ENCODE measurements around the gene OSBPL2.

The OSBPL2 gene

DNA sequence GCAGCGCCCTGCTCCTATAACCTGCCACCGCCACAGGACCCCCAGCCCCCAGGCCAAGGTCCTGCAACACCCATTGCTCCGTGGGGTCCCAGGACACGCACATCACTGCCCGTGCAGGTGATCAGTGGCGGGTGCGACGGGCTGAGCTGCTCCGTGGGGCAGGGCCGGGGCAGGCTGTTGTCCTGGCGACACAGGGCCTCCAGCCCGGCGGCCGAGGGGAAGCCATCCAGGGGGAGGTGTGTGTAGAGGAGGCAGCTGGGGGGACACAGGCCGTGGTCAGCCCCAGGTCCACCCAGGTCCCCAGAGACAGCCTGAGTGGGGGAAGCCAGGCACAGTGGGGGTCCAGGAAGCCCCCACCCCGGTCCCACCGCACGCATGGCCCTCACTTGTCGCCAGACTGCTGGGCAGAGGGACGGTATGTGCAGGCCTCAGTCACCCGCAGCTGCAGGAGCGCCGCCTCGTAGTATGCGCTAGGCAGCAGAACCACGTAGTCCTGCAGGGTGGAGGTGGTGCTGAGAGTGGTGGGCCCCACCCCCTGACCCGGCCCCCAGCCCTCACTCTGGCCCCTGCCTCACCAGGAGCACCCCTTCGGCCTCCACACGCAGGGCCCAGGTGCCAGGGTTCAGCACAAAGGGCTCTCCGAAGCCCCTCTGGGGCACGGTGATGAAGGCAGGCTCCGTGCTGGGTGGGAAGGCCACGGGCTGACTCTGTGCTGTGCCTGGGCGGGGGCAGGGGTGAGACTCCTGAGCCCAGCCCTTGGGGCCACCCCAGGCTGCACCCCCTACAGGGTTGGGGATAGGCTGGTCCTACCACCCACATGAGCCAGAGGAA, 94.9 kb downstream of the OSBPL2 start:
- Histone ChIP-seq H3K27ac (no peak overlapping the region), H3K9me3 (ENCODE audit: low read depth, low read length) (no peaks in the 10 kb centered on the region), H3K36me3 (ENCODE audit: insufficient read depth, low read length) (no peaks in the 10 kb centered on the region), H3K9ac (ENCODE audit: insufficient read length) (no peak overlapping the region), H3K4me3 (no peak overlapping the region)
- no peak for DNase-seq (ENCODE audit: low read depth, low spot score)
- TF ChIP-seq POLR2AphosphoS5 (IDR thresholded peaks at IDR 0.05; ENCODE audit: borderline replicate concordance, low read depth, low read length) (no peak), FOXP2 (optimal IDR thresholded peaks at IDR 0.05; ENCODE audit: control extremely low read depth, extremely low read length, insufficient read depth) (no peak), EZH2 (IDR thresholded peaks at IDR 0.05) (no peak)

DNA sequence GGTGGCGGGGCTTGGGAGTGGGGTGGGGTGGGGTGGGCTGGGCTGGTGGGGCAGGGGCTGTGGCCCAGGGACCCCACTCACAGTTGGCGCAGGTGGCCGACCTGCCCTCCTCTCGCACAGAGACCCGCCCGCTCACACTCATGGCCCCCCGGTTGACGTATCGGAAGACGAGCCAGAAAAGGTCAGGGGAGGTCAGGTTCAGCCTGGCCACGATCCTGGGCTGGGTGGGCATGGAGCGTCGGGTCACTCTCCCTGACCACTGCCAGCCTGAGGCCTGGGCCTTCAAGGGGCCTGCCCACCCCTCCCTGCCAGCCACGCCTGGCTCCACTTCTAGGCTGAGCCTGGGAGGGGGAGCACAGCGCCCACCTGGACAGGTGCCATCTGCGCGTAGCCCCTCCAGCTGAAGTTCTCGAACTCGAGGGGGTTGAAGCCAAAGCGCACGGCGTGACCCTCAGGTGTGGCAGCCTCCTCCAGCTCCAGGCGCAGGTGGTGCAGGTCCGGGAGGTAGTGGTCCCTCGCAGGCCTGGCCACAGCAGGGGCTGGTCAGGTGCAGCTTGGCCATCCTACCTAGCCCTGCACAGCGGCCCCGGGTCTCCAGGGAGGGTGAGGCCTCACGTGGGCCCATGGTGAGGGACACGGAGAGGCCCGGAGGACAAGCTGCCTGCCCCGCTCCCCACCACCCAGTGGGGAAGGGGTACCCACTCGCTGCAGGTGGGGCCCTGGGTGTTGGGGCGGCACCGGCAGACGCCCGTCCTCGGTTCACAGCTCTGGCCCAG, 95.7 kb downstream of the OSBPL2 start:
- DNase-seq (ENCODE audit: low read depth, low spot score), result no peak
- no peaks in the 10 kb centered on the region for H3K9me3 ChIP-seq (ENCODE audit: low read depth, low read length)
- no peak overlapping the region for H3K27ac ChIP-seq
- H3K36me3 ChIP-seq (ENCODE audit: insufficient read depth, low read length), result no peaks in the 10 kb centered on the region
- TF ChIP-seq FOXP2 (optimal IDR thresholded peaks at IDR 0.05; ENCODE audit: control extremely low read depth, extremely low read length, insufficient read depth) (no peak), POLR2AphosphoS5 (IDR thresholded peaks at IDR 0.05; ENCODE audit: borderline replicate concordance, low read depth, low read length) (no peak), EZH2 (IDR thresholded peaks at IDR 0.05) (no peak)
- H3K9ac ChIP-seq (ENCODE audit: insufficient read length), result no peak overlapping the region
- H3K4me3 ChIP-seq, result no peak overlapping the region

DNA sequence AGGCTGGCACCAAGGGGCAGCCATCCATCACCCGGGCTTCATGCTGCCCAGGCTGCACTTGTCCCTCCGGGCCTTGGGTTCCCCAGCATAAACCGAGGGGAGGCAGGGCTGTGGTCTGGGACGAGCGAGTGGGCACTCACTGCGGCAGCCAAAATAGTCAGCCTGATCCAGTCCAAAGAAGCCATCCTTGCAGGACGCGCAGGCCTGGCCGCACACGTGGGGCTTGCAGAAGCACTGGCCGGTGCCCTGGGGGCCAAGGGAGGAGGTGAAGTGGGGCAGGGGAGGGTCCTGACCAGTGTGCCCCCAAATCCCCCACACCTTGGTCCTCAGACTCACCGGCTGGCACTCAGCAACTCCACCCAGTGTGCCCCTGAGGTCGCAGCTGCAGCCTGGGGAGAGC, 96.6 kb downstream of the OSBPL2 start:
- no peaks in the 10 kb centered on the region for H3K9me3 ChIP-seq (ENCODE audit: low read depth, low read length)
- no peak for DNase-seq (ENCODE audit: low read depth, low spot score)
- no peak overlapping the region for H3K4me3 ChIP-seq
- no peak overlapping the region for H3K9ac ChIP-seq (ENCODE audit: insufficient read length)
- no peaks in the 10 kb centered on the region for H3K36me3 ChIP-seq (ENCODE audit: insufficient read depth, low read length)
- H3K27ac ChIP-seq, result no peak overlapping the region
- TF ChIP-seq EZH2 (IDR thresholded peaks at IDR 0.05) (no peak), POLR2AphosphoS5 (IDR thresholded peaks at IDR 0.05; ENCODE audit: borderline replicate concordance, low read depth, low read length) (no peak), FOXP2 (optimal IDR thresholded peaks at IDR 0.05; ENCODE audit: control extremely low read depth, extremely low read length, insufficient read depth) (no peak)

DNA sequence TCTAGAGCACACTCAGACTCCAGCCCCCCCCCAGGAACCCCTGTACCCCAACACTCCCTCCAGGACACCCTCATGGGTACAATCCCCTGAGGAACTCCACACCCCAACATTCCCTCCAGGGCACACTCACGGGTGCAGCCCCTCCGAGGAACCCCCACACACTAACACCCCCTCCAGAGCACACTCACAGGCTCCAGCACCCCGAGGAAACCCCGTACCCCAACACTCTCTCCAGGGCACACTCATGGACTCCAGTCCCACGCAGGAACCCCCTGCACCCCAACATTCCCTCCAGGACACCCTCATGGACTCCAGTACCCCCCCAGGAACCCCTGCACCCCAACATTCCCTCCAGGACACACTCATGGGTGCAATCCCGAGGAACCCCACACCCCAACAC, 97.2 kb downstream of the OSBPL2 start:
- DNase-seq (ENCODE audit: low read depth, low spot score), result no peak
- H3K9me3 ChIP-seq (ENCODE audit: low read depth, low read length), result no peaks in the 10 kb centered on the region
- TF ChIP-seq EZH2 (IDR thresholded peaks at IDR 0.05) (no peak), FOXP2 (optimal IDR thresholded peaks at IDR 0.05; ENCODE audit: control extremely low read depth, extremely low read length, insufficient read depth) (no peak), POLR2AphosphoS5 (IDR thresholded peaks at IDR 0.05; ENCODE audit: borderline replicate concordance, low read depth, low read length) (no peak)
- no peak overlapping the region for H3K27ac ChIP-seq
- no peak overlapping the region for H3K9ac ChIP-seq (ENCODE audit: insufficient read length)
- no peak overlapping the region for H3K4me3 ChIP-seq
- H3K36me3 ChIP-seq (ENCODE audit: insufficient read depth, low read length), result no peaks in the 10 kb centered on the region

DNA sequence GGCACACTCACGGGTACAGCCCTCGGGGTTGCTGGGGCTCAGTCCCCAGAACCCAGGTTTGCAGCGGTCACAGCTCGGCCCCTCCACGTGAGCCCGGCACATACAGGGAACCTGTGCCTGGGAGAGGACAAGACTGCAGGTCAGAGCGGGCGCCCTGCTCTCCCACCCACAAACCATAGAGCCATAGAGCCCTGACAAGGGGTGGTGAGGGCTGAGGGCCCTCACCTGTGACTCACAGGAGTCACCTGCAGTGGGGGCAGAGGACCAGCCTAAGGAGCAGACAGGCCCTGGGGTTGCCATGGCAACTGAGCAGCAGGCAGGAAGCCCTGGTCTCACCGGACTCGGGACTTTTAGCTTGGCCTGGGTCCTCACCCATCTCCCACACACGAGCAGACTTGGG, 98.0 kb downstream of the OSBPL2 start:
- Histone ChIP-seq H3K36me3 (ENCODE audit: insufficient read depth, low read length) (no peaks in the 10 kb centered on the region), H3K4me3 (no peak overlapping the region), H3K27ac (no peak overlapping the region), H3K9ac (ENCODE audit: insufficient read length) (no peak overlapping the region), H3K9me3 (ENCODE audit: low read depth, low read length) (no peaks in the 10 kb centered on the region)
- TF ChIP-seq POLR2AphosphoS5 (IDR thresholded peaks at IDR 0.05; ENCODE audit: borderline replicate concordance, low read depth, low read length) (no peak), FOXP2 (optimal IDR thresholded peaks at IDR 0.05; ENCODE audit: control extremely low read depth, extremely low read length, insufficient read depth) (no peak), EZH2 (IDR thresholded peaks at IDR 0.05) (no peak)
- no peak for DNase-seq (ENCODE audit: low read depth, low spot score)

DNA sequence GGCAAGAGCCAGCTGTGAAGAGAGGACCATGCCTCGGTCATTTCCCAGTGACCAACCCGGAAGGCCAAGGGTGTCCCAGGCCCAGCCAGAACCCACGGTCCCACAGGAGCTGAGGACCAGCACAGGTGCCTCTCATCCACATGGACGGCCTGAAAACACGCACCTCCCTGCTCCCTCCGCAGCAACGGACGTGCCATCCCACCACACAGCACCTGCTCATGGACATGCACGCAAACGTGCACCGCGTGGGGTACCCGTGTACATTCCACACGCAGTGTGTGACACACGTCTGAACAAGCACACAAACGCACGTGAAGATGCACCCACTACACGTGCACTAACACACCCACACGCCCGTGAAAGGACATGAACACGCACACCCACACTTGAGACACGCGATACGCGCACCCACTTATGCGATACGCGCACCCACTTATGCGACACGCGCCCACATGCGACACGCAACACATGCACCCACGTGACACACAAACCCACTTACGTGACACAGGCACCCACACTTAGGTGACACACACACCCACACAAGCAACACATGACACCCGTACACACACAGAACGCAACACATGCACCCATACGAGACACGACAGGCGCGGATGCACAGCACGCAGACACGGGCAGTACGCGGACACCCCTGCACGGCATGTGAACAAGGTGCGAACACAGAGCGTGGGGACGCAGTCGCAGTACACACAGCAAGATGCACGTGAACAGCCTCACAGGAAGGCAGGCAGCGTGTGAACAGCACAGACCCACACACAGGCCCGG, 98.6 kb downstream of the OSBPL2 start:
- DNase-seq (ENCODE audit: low read depth, low spot score), result no peak

DNA sequence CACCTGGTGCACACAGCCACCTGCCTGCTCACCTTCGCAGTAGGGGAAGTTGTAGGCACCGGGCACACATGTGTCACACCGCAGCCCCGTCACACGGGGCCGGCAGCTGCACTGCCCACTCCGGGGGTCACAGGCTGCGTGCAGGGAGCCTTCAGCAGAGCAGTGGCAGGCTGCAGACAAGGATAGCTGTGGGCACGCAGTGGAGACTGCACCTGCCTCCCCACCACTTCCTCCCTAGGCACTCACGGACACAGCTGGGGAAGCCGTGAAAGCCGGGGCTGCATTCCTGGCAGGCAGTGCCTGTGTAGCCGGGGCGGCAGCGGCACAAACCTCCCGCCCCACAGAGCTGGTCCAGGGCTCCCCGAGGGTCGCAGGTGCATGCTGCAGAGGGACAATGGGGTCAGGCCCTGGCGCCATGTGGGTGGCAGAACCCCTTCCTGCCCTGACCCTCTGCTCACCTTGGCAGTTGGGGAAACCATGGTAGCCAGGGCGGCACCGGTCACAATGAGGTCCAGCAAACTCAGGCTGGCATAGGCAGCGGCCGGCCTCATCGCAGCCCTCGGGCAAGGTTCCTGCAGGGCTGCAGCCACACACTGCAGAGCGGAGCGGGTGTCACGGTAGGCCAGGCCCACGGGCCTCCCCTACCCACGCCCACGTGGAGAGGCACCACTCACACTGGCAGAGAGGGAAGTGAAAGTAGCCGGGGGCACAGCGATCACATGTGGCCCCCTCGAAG, 99.4 kb downstream of the OSBPL2 start:
- no peaks in the 10 kb centered on the region for H3K9me3 ChIP-seq (ENCODE audit: low read depth, low read length)
- no peak overlapping the region for H3K4me3 ChIP-seq
- TF ChIP-seq POLR2AphosphoS5 (IDR thresholded peaks at IDR 0.05; ENCODE audit: borderline replicate concordance, low read depth, low read length) (no peak), FOXP2 (optimal IDR thresholded peaks at IDR 0.05; ENCODE audit: control extremely low read depth, extremely low read length, insufficient read depth) (no peak), EZH2 (IDR thresholded peaks at IDR 0.05) (no peak)
- H3K27ac ChIP-seq, result no peak overlapping the region
- H3K9ac ChIP-seq (ENCODE audit: insufficient read length), result no peak overlapping the region
- no peak for DNase-seq (ENCODE audit: low read depth, low spot score)
- no peaks in the 10 kb centered on the region for H3K36me3 ChIP-seq (ENCODE audit: insufficient read depth, low read length)

More for the DNA sequence above, 98.6 kb downstream of the OSBPL2 start:
- Histone ChIP-seq H3K27ac (no peak overlapping the region), H3K9me3 (ENCODE audit: low read depth, low read length) (no peaks in the 10 kb centered on the region), H3K4me3 (no peak overlapping the region), H3K36me3 (ENCODE audit: insufficient read depth, low read length) (no peaks in the 10 kb centered on the region), H3K9ac (ENCODE audit: insufficient read length) (no peak overlapping the region)
- no peak for TF ChIP-seq EZH2 (IDR thresholded peaks at IDR 0.05)
- TF ChIP-seq FOXP2 (optimal IDR thresholded peaks at IDR 0.05; ENCODE audit: control extremely low read depth, extremely low read length, insufficient read depth), result no peak
- TF ChIP-seq POLR2AphosphoS5 (IDR thresholded peaks at IDR 0.05; ENCODE audit: borderline replicate concordance, low read depth, low read length), result no peak
